SK-N-SH treated with all-trans-retinoic acid at 6 μM for 48 hours (cell line): ENCODE results near the gene FANCE.

Experiments used
- CREB5 ChIP-seq: fragments of 250-450 bp; sonication (Bioruptor Pico); IDR thresholded peaks from 2 replicates; pipeline ENCODE4 v1.5.1; 2020; ENCODE audit warnings: low read depth, mild to moderate bottlenecking, moderate library complexity
- ZFP30 ChIP-seq: fragments of 450-650 bp; formaldehyde crosslinking; IDR thresholded peaks from 2 replicates; pipeline ENCODE4 v1.5.0; 2022; ENCODE audit warnings: mild to moderate bottlenecking, moderate library complexity

- TF ChIP-seq ZFP30 (CRISPR knock-in tag) (no peak), CREB5 (CRISPR knock-in tag) (no peak)
Measured at GRCh38 chr6:35471836-35472345, 19.8 kb downstream of the FANCE start.
